SH-SY5Y (cell line): ENCODE measurements around the gene NUMA1.
A peak's percentile ranks its signal among the peaks of the same experiment; 100 is the strongest.

Source experiments
- GATA2 ChIP-seq: IDR thresholded peaks from 2 replicates; pipeline ENCODE4 v1.6.1; 2011; ENCODE audit warnings: mild to moderate bottlenecking, low read depth, low read length
- GATA3 ChIP-seq: IDR thresholded peaks from 2 replicates; pipeline ENCODE4 v1.6.1; 2011; ENCODE audit warnings: low read depth, mild to moderate bottlenecking, low read length, moderate library complexity

Gene NUMA1

GRCh38 chr11:72026090-72026489 is 54.3 kb downstream of the NUMA1 start:
- TF ChIP-seq GATA3 (no peak), GATA2 (no peak)

- TF ChIP-seq GATA3 (peak; percentile 75), GATA2 (peak; percentile 92)
Observed at GRCh38 chr11:72024069-72024754, 56.1 kb downstream of the NUMA1 start.

- TF ChIP-seq GATA3, result no peak
- TF ChIP-seq GATA2, result no peak
Observed at GRCh38 chr11:72023335-72023734, 57.0 kb downstream of the NUMA1 start.

- no peak for TF ChIP-seq GATA3
- no peak for TF ChIP-seq GATA2
Observed at GRCh38 chr11:72018171-72018570, 62.2 kb downstream of the NUMA1 start.

GRCh38 chr11:72015511-72016061 is 64.8 kb downstream of the NUMA1 start:
- TF ChIP-seq GATA3 (no peak), GATA2 (no peak)

GRCh38 chr11:72014761-72015320 is 65.5 kb downstream of the NUMA1 start:
- no peak for TF ChIP-seq GATA2
- TF ChIP-seq GATA3, result no peak

- TF ChIP-seq GATA2 (no peak), GATA3 (no peak)
Observed at GRCh38 chr11:72013765-72014711, 66.3 kb downstream of the NUMA1 start.

- TF ChIP-seq GATA2, result no peak
- TF ChIP-seq GATA3, result no peak
Observed at GRCh38 chr11:72012897-72013721, 67.2 kb downstream of the NUMA1 start.

- no peak for TF ChIP-seq GATA3
- TF ChIP-seq GATA2, result no peak
Observed at GRCh38 chr11:72012091-72012630, 68.2 kb downstream of the NUMA1 start.

- TF ChIP-seq GATA3 (no peak), GATA2 (no peak)
Observed at GRCh38 chr11:72010529-72011233, 69.7 kb downstream of the NUMA1 start.

GRCh38 chr11:72009156-72009555 is 71.2 kb downstream of the NUMA1 start:
- TF ChIP-seq GATA3 (no peak), GATA2 (no peak)

GRCh38 chr11:72008728-72009127 is 71.6 kb downstream of the NUMA1 start:
- TF ChIP-seq GATA3, result no peak
- no peak for TF ChIP-seq GATA2
